HG03378 (cell line): ENCODE results near the gene FDX2.

Source experiments
- ATAC-seq: cut with Tn5 transposase; IDR thresholded peaks from one replicate; pipeline ENCODE4 v1.9.1; 2021; ENCODE audit warnings: mild to moderate bottlenecking, moderate library complexity; ENCODE audit not compliant: unreplicated experiment

The FDX2 gene

DNA sequence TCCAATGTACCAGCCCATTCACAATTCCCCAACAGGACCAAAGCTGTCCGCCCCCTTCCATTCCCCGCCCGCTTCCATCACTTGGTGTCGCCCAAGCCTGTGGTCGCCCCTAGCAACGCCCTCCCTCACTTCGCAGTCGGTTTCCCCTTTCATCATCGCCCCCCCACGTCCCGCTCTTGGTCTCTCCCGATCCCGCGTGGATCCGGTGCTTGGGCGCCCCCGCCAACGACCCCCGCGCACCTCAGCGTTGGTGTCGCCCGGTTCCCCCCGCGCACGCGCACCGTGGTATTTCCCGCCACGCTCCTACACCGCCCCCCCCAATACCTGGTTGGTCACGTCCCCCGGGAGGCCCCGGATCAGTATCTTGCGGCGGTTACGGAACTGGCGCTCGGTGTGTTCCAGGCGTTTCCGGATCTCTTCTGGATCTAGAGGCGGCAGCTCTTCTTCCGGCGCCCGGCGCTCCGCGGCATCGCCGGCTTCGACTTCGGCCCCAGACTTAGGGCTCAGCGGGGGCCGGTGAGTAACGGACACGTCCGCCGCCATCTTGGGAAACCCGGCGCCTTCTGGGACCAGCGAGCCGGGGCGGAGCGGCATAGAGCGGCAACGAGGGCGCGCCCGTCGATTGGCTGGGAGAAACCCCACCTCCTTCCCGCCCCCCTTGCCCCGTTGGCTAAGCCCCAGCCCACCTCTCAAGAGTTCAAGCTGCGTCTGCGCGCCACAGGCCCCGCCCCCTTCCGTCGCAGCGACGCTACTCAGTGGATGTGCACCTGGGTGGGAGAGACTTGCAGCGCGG, 17.3 kb upstream of the FDX2 start, which contains the start of gene RAVER1:
Gene RAVER1 (minus strand): TSS at position 565 of the 793 bp plus-strand sequence. CDS start 22 bp downstream, at position 543.
- peak; percentile 68 for ATAC-seq

DNA sequence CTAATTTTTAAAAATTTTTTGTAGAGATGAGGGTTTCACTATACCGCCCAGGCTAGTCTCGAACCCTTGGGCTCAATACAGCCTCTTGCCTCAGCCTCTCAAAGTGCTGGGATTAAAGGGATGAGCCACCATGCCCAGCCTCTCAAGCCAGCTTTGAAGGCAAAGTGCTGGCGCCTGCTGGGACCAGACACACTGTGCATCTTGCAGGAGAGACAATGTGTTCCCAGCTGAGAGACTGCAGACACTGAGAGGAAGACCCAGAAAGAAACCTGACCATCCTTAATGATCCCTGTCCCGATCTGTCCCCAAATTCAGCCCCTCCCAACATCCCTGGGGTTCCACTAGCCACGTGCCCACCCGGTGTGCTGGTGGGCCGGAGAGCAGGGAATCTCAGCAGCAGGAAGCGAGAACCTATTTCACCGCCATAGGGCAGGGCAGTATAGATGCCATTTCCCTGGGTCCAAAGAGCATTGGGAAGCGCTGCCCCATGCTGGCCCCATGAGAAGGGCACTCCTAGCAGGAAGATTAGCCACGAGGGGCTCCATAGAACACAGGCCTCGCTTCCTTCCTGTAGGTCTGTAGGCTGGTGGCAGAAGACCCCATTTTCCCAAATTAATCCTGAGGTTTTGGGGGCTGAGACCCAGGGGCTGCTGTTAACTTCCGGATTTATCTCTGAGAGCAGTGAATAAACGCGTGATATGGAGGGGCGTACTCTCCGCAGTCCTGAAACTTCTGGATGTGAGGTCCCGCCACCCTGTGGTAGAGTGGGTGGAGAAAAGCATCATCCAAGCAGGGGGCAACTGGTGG, 16.5 kb upstream of the FDX2 start:
- peak; percentile 13 for ATAC-seq

DNA sequence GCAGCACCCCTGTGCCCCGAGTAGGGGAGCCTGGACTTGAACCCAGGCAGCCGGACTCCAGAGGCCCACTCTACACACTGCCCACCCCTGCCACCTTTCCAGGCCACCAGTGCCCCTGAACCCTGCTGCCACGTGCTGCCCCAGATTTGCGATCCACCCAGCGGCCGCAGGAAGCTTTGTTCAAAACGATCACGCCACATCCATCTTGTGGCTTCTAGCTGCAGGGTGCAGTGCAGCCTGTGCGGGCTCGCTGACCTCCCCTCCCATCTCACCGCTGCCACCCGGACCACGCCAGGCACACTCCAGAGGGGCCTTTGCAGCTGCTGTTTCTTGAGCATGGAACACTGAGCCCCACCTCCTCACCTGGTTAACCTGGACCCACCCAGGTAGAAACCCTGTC, 13.7 kb upstream of the FDX2 start:
- ATAC-seq: no peak

DNA sequence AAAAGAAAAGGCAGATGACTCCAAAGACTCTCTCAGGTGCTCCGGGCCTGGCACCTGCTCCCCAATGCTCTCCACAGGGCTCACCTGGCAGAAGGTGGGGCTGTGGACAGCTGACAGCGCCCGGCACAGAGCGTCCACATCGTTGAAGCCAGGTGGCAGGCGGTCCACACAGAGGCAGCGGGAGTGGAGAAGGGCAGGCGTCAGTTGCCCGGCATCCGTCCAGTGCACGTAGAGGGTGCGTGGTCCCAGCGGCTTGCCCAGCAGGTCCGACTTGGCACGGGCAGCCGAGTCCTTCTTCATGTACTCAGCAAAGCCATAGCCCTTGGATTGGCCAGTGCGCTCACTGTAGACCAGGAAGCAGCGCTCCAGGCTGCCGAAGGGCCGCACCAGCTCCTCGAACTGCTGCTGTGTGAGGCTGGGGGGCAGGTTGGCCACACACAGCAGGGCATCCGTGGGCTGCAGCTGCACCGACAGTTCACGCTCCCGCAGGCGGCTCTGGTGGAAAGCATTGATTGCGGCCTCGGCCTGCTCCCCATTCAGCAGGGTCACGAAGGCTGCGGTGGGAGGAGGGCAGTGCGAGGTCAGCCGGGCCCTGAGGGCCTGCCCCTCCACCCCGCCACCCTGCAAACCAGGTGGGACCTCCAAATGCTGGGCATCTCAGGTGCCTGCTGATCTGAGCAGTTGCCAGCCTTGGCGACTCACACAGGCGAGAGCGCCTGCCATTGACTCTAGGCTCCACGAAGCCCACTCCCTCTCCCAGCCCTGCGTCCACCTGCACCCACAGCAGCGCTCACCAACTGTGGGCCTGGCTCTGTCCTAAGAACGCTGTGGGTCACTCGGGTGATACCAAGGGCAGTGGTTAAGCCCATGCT, 13.0 kb upstream of the FDX2 start:
- no peak for ATAC-seq

DNA sequence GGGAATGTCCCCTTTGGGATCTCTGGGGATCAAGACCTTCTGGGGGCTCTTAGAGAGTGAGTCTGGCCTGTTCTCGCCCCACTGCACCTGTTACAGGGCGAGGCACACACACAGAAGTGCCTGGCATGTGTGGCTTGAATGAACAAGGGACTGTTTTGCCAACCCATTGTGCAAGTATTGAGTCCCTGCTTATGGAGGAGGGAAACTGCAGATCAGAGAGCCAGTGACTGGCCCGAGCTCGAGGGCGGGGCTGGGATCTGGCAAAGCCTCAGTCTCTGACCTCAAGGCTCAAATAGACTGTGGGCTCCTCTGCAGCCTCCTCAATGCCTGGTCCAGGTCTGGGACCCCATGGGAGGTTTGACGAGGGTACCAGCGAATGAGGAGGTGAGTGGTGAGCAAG, 12.0 kb upstream of the FDX2 start:
- ATAC-seq: no peak

DNA sequence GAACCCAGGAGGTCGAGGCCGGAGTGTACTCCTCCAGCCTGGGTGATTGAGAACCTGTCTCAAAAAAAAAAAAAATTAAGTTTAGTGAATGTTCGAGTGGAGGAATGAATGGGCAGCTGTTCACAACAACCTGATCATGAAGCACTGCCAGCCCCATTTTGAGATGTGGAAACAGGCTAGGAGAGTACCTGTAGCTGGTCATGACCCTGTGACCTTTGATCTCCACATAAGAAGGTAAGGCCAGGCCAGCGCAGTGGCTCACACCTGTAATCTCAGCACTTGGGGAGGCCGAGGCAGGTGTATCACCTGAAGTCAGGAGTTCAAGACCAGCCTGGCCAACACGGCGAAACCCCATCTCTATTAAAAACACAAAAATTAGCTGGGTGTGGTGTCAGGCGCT, 9.9 kb upstream of the FDX2 start:
- ATAC-seq: no peak

DNA sequence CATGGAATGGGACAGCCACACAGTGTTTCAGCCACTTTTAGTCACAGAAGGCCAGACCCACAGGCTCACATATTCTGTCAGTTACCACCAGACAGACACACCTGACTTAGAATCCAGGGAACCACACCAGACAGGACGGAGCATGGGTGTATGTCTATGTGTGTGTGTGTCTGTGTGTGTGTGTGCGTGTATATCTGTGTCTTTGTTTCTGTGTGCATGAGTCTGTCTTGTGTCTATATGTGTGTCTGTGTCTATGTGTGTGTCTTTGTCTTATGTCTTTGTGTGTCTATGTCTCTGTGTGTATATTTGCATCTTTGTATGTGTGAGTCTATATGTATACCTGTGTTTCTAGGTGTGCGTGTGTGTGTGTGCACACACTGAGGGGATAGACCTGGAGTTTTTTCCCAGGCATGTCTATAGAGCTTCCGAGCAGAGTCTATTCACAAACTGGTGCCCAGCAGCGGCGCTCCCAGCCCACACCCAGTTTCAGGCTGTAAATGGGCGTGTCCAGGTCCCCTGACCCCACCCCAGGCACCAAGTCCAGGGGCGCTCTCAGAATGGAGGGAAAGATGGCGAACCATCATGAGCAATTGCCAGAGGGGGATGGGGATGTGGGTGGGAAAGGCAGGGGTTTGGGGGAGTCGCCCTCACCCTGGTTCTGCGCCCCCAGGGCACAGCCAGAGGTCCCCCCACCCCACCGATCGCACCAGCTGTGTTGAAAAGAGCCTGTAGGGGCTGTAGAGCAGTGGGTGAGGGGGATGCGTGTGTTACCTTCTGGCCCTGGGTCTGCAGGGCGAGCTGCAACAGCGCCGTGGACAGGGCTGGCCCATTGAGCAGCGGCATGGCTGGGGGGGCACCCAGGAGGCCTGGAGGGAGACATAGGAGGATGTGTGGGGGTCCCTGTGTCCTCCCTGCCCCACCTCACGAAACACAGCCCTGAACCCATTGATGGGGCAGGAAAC, 6.3 kb upstream of the FDX2 start:
- no peak for ATAC-seq

DNA sequence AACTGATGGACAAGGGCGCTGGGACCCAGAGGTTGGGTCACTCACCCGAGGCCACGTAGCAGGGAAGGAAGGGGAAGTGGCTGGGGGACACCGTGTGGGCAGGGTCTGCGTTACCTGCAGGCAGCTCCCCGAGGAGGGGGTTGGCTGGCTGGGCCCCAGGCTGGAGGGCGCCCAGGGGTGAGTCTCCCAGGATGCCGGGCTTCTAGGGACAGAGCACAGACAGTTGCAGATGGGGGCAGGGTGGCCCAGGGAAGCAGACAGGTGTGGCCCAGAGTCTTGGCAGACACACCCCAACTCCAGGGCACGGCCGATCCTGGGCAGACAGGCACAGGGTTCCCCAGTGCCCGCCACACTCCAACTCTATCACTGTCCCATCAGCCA, 5.6 kb upstream of the FDX2 start:
- no peak for ATAC-seq

DNA sequence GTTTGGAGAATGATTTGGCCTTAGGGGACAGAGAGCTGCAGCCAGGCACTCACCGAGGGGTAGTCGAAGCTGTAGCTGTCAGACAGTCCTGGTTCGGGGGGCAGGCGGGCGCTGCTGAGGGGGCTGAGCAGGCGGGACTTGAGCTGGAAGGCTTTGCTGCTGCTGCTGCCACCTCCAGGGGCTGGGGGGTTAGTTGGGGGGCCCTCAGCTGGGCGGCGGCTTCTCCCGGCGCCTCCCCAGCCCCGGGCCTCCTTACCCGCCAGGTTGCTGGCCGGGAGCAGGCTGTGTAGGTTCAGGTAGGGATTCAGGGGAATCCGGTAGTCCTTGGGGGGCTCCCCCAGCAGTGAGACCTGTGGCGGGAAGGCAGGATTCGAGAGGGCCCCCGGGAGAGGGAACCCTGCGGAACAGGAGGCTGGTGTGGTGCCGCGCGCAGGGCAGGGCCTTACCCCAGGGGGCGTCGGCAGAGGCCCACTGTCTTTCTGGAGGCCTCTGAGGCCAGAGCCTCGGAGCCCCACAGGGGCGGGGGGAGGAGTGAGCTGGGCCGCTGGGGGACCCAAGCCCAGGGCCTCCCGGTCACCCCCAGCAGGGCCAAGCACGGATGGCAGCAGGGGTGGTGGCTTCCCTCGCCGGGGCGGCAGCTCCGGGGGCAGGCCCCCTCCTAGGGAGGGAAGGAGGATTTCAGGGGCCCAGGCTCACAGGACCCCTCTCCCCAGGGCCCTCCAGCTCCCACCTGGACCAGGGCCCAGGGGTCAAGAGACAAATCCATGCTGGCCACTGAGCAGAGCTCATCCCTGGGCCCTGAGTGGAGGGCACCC, 5.0 kb upstream of the FDX2 start:
- no peak for ATAC-seq

DNA sequence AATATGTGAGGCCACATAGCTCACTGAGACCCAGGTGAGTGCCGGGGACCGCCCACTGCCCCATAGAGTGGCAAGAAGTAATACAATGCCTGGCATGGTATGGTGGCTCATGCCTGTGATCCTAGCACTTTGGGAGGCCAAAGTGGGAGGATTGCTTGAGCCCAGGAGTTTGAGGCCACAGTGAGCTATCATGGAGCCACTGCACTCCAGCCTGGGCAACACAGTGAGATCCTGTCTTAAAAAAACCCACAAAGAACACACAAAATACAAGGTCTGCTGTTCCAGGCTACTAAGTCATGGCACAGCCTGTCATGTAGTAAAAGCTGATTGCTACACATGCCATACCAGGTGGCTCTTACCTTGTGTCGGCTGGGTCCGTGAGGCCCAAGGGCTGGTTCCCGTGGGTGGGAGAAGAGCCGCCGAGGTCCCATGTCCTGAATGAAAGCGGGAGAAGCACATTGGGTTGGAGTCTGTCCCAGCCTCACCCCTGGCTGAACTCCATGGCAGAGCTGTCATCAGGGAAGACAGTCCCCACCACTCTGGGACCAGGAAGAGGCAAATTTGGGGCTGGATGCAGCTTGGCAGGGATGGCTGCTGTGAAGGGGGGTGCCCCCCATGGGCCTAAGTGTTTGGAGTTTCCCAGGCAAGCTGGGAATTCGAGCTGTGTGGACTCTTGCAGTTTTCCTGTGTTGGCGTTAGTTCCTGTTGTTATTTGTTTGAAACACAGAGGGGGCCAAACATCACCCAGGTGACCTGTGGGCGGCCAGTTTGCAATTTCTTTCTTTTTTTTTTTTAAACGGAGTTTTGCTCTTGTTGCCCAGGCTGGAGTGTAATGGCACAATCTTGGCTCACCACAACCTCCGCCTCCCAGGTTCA, 3.2 kb upstream of the FDX2 start:
- ATAC-seq: no peak

DNA sequence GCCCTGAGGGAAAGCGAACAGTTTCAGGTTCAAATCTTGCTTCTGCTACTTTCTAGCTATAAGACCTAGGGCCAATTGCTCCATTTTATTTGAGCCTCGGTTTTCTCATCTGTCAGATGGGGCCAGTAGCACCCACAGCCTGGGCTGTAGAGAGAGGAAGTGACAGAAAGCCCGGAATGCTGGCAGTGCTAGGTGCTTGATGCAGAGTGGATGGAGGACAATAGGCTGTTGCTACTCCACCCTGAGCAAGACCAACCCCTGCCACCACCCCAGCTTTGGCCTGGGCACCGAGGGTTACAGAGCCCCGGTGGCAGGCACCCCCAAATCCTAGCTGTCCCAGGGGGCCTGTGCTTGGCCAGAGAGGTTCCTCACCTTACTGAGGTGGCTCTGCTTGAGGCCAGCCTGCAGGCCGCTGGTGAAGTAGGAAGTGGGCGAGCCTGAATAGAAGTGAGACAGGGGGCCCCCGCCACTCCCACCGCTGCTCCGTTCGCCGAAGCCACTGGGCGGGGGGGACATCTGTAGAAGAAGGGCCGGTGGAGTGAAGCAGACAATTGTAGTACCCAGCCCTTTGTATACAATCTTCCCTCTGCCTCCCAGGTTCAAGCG, 2.1 kb upstream of the FDX2 start:
- ATAC-seq: no peak

DNA sequence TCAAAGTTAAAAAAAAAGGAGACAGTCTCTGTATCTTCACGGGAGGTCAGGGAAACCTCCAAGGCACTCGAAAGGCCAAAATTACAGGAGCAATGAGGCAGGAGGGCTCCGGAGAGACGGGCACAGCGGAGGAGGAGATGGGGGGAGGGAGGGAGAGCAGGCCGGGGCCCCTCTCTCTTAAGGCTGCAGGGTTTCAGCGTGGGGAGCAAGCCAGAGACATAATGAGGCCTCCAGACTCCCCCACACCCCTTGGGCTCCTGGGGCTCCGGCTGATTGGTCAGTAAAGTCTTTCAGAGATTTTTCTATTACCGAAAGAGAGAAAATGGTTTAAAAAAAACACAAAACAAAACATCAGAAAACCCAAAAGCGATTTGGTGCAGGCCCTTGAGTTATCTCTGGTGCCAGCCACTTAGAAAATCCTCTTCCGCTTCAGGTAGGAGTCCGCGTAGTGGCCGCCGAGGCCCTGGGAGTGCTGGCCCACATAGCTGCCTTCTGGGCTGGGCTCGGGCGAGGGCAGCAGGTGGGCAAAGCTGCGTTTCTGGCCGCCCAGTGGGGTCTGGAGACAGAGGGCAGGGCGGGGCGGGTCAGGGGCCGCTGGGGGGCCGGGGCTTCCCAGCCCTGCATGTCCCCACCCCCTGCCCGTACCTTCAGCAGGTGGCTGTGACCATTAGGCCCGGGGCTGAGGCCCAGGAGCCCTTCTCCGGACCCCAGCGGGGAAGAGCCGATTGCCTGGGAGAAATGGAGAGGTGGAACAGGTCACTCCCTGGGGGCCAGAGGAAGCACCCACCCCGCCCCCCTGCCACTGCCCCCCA, 1.4 kb upstream of the FDX2 start:
- no peak for ATAC-seq

DNA sequence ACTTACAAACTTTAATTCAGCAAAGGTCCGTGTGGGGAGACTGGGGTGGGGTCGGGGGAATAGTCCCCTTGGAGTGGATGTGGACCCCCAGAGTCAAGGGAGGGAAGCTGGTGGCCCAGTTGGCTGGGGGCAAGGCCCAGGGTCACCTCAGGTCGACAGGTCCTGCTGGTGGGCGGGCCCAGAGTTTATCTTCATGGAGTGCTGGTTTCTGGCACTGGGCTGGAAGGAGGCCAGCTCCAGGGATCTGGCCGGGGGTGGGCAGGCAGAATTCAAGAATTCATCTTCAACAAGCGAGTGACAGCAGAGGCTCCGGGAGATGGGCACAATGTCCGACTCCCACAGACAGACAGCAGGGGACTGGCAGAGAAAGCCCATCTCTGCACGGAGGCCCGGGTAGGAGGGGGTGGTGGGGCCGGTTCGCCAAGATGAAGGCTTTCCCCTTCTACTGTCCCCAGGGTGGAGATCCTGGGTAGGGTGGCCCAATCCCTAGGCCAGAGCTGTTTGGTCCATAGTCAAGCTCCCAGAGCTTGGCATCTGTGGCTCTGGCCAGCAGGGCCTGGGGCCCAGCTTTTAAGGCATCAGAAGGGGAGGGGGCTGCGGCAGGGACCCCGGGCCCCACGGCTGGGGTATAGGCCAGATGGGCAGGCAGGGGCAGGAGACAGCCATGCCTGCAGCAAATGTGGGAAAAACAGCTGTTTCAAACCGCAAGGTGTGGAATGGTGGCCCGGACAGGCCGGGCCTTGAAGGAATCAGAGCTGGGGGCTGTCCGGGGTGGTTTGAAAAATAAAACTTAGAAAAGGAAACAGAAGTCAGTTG, 622 bp upstream of the FDX2 start:
- no peak for ATAC-seq

DNA sequence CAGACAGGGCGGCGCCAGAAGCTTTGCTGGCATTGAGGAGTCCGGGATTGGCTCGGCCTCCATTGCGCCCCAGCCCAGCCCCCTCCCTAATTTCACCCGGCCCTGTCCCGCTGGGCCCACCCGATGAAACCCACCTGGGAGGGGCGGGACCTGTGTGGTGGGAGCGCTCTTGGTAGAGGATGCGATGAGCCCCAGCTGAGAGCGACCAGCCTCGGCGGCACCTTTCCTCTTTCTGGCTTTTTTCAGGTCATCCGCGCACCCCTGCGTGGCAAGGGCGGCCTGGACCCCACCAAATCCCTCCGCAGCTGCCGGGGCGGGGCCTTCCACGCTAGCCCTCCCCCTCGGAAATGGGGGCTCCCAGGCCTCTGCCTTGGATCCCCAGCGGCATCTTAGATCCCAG, 6.4 kb downstream of the FDX2 start, which contains the start of gene ZGLP1:
Gene ZGLP1 (minus strand): TSS at position 393 of the 400 bp plus-strand sequence.
- no peak for ATAC-seq

DNA sequence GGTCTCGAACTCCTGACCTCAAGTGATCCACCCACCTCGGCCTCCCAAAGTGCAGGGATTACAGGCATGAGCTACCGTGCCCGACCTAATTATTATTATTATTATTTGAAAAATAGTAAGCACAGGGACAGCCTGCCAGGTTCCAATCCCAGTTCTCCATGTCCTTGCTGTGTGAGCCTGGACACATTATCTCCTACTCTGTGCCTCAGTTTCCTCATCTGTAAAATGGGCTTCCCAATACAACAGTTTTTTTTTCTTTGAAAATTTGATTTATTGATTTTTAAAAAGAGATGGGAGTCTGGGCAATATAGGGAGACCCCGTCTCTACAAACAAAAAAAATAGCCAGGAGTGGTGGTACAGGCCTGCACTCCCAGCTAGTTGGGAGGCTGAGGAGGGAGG, 9.5 kb downstream of the FDX2 start:
- no peak for ATAC-seq

DNA sequence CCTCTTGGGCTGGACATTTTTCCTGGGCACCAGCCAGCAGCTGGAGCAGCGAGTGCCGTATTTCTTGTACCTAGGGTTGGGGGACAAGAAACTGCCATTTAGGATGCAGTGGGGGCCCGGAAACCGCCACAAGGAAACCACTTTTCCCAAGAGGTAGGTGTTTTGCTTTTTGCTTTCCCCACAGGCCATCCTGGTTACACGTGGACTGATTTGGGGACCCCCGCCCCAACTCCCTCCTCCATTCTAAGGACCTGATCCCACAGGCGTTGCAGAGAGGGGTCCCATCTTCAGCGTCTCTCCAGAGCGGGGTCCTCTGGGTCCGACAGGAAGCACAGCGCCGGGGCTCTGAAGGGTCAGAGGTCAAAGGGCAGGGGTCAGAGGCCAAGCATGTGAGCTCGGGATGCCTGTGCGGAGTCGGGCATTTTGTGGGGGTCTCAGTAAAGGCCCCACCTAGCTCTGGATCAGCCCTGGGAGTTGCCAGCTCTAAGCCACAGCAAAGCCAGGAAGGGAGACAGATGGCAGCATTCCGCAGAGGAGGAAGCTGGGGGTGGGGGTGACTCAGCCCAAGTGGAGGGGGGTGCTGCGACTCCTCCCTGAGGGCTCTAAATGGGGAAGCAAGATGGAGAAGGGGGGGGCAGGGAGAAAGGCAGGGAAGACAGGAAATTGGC, 10.5 kb downstream of the FDX2 start:
- no peak for ATAC-seq
